ENCODE measurements around the gene EPC1.
"Not testable (repeated sequence)": the region's sequence is repeated elsewhere in the genome, so short reads cannot be mapped to it uniquely, and the experiment has no call there.

DNA sequence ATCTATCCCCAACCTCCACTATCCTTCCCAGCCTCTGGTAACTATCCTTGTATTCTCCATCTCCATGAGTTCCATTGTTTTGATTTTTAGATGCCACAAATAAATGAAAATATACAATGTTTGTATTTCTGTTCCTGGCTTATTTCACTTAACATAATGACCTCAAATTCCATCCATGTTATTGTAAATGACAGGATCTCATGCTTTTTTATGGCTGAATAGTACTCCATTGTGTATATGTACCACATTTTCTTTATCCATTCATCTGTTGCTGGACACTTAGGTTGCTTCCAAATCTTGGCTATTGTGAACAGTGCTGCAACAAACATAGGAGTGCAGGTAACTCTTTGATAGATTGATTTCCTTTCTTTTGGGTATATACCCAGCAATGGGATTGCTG, 45.3 kb upstream of the EPC1 start:
- TF ChIP-seq, protein P1, sequence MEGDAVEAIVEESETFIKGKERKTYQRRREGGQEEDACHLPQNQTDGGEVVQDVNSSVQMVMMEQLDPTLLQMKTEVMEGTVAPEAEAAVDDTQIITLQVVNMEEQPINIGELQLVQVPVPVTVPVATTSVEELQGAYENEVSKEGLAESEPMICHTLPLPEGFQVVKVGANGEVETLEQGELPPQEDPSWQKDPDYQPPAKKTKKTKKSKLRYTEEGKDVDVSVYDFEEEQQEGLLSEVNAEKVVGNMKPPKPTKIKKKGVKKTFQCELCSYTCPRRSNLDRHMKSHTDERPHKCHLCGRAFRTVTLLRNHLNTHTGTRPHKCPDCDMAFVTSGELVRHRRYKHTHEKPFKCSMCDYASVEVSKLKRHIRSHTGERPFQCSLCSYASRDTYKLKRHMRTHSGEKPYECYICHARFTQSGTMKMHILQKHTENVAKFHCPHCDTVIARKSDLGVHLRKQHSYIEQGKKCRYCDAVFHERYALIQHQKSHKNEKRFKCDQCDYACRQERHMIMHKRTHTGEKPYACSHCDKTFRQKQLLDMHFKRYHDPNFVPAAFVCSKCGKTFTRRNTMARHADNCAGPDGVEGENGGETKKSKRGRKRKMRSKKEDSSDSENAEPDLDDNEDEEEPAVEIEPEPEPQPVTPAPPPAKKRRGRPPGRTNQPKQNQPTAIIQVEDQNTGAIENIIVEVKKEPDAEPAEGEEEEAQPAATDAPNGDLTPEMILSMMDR (IDR thresholded peaks at IDR 0.05; ENCODE audit: low read length) = not testable (repeated sequence)
- TF ChIP-seq EZH2phosphoT487 (IDR thresholded peaks at IDR 0.05; ENCODE audit: low read length) = not testable (repeated sequence)
